Smooth muscle cell (in vitro differentiated cells): ENCODE measurements around the gene LSAMP. TPM values are rescaled to one million over a fixed set of nuclear protein-coding genes. Genes with fewer than 3 reads are reported as not detected.

ENCODE experiments used
- DNase-seq: peaks from one replicate; lab custom pipeline; 2025; ENCODE audit not compliant: unreplicated experiment; lab: John Stamatoyannopoulos, UW
- H2AFZ ChIP-seq: fragments of 200-600 bp; sonication (generic); 2 replicates; pipeline ENCODE4 v1.6.0; 2016; ENCODE audit warnings: antibody characterized with exemption, low read depth, mild to moderate bottlenecking
- H3F3A ChIP-seq: fragments of 200-600 bp; sonication (generic); 2 replicates; pipeline ENCODE4 v1.6.0; 2017; ENCODE audit warnings: antibody characterized with exemption, low read depth
- H3K27ac ChIP-seq: fragments of 200-600 bp; sonication (generic); 2 replicates; pipeline ENCODE4 v1.5.1; 2016; ENCODE audit warnings: low read depth, mild to moderate bottlenecking
- H3K27me3 ChIP-seq: fragments of 200-600 bp; sonication (generic); 2 replicates; pipeline ENCODE4 v1.6.1; 2016; ENCODE audit warnings: low read depth, mild to moderate bottlenecking
- H3K36me3 ChIP-seq: fragments of 200-600 bp; sonication (generic); 2 replicates; pipeline ENCODE4 v1.5.1; 2016; ENCODE audit warnings: low read depth
- H3K4me1 ChIP-seq: fragments of 200-600 bp; sonication (generic); 2 replicates; pipeline ENCODE4 v1.5.1; 2016; ENCODE audit warnings: low read depth
- H3K4me2 ChIP-seq: fragments of 200-600 bp; sonication (generic); 2 replicates; pipeline ENCODE4 v1.6.0; 2016; ENCODE audit warnings: mild to moderate bottlenecking
- H3K4me3 ChIP-seq: fragments of 200-600 bp; sonication (generic); 2 replicates; pipeline ENCODE4 v1.5.1; 2016; ENCODE audit warnings: mild to moderate bottlenecking
- H3K79me2 ChIP-seq: fragments of 200-600 bp; sonication (generic); 2 replicates; pipeline ENCODE4 v1.6.0; 2016; ENCODE audit warnings: low read depth, mild to moderate bottlenecking
- H3K9ac ChIP-seq: fragments of 200-600 bp; sonication (generic); 2 replicates; pipeline ENCODE4 v1.6.0; 2016; ENCODE audit warnings: low read depth
- H3K9me3 ChIP-seq: fragments of 200-600 bp; sonication (generic); replicated peaks from 2 replicates; pipeline ENCODE4 v1.5.1; 2016; ENCODE audit warnings: low read depth
- H4K20me1 ChIP-seq: fragments of 200-600 bp; sonication (generic); 2 replicates; pipeline ENCODE4 v1.6.0; 2016; ENCODE audit warnings: low read depth
- WGBS: methylation state at CpG from one replicate; pipeline ENCODE4 v1.1.7; 2016; ENCODE audit warnings: low lambda C conversion rate; 5-methylcytosine and 5-hydroxymethylcytosine counted together
- polyA plus RNA-seq: library from polyadenylated mRNA; unstranded; fragments of >200 nt; fragmentation: Nextera tagmentation; extraction: Ambion mirVana; gene quantifications from 2 replicates; pipeline ENCODE4 v1.2.1, GENCODE V29; 2016
- total RNA-seq: library from RNA; depleted of rRNA; stranded (reverse); fragments of >200 nt; gene quantifications from 2 replicates; pipeline ENCODE4 v1.2.3, GENCODE V29; 2014
- TF ChIP-seq, protein P1 (sequence below): fragments of 200-600 bp; sonication (generic); IDR thresholded peaks from 2 replicates; pipeline ENCODE4 v1.5.1; 2017; ENCODE audit warnings: borderline replicate concordance, mild to moderate bottlenecking, antibody characterized with exemption; ENCODE audit not compliant: insufficient read depth, poor library complexity, severe bottlenecking

LSAMP gene
- total and polyA plus RNA-seq, 2 experiments from 2014 or later: 11.2 to 13.6 TPM

DNA sequence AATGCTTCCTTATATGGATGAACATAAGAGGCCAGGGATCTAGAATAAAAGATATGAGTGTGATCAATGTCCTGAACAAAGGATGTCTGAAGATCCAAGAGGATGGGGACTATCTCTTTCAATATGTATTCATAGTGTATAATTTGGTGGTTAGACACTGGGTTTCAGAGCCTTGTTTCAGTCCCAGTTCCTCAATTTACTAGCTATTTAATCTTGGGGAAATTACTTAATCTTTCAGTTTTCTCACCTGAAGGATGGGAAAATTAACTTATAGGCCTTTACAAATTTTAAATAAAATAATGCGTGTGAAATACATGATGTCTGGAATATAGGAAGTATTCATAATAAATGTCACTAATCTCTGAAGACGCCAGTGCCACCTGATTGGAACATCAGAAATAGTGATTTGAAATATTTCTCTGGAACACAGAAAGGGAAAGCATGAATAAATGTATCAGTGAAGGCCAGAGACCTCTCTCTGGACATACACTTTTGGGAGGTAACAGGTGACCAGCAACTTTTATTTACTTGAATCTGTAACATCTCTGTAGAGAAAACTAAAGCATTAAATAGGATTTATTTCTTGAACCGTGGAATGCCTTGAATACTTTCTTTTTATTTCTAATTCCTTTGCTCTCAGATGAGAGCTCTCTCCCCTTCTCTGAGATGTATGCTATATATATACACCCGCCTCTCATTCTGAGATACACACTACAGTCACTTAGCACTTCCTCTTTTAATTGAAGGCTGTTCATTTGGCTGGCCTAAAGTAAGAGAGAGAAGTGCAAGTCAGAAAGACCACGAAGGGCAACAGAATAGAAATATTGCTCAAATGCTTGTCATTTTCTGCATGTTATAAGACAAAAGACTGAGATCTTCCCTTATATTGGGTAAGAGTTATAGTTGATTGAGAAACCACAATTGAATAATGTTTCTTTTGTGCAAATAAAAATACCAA is 407.1 kb downstream of the LSAMP start:
- Histone ChIP-seq H3K4me3 (no peak overlapping the region), H3K4me2 (no peak overlapping the region), H3K27ac (no peak overlapping the region), H3K9me3 (no peaks in the 10 kb centered on the region), H3F3A (no peaks in the 10 kb centered on the region), H3K79me2 (no peaks in the 10 kb centered on the region), H2AFZ (no peak overlapping the region), H3K9ac (no peak overlapping the region), H3K4me1 (no peaks in the 10 kb centered on the region), H4K20me1 (no peaks in the 10 kb centered on the region), H3K36me3 (no peaks in the 10 kb centered on the region), H3K27me3 (no peaks in the 10 kb centered on the region)
- DNase-seq: no peak
- WGBS: 95% methylated on average over 5 of the region's 5 CpGs
- TF ChIP-seq, protein P1, sequence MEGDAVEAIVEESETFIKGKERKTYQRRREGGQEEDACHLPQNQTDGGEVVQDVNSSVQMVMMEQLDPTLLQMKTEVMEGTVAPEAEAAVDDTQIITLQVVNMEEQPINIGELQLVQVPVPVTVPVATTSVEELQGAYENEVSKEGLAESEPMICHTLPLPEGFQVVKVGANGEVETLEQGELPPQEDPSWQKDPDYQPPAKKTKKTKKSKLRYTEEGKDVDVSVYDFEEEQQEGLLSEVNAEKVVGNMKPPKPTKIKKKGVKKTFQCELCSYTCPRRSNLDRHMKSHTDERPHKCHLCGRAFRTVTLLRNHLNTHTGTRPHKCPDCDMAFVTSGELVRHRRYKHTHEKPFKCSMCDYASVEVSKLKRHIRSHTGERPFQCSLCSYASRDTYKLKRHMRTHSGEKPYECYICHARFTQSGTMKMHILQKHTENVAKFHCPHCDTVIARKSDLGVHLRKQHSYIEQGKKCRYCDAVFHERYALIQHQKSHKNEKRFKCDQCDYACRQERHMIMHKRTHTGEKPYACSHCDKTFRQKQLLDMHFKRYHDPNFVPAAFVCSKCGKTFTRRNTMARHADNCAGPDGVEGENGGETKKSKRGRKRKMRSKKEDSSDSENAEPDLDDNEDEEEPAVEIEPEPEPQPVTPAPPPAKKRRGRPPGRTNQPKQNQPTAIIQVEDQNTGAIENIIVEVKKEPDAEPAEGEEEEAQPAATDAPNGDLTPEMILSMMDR: no peak

DNA sequence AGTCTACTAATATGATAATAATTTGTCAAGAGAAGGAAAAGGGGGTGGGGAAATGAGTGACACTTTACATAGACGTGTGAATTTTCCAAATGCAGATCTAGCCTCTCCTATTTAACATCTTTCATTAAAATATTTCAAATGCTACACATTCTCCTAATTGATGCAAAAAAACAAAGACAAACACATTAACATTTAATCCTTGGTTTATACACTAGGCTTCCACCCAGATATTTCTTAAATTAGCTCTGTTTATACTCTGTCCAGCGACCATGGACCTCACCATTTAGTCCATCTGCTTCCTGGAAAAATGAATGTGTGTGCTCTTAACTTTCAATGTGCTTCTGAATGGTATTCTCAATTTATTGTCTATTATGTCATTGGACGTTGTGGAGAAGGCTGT is 409.9 kb downstream of the LSAMP start:
- Histone ChIP-seq H3K36me3 (no peaks in the 10 kb centered on the region), H3F3A (no peaks in the 10 kb centered on the region), H2AFZ (no peak overlapping the region), H3K4me1 (no peaks in the 10 kb centered on the region), H3K27me3 (no peaks in the 10 kb centered on the region), H3K79me2 (no peaks in the 10 kb centered on the region), H4K20me1 (no peaks in the 10 kb centered on the region), H3K9me3 (no peaks in the 10 kb centered on the region), H3K27ac (no peak overlapping the region), H3K4me2 (no peak overlapping the region), H3K9ac (no peak overlapping the region), H3K4me3 (no peak overlapping the region)
- no peak for DNase-seq
- TF ChIP-seq, protein P1: no peak
- WGBS: 84% methylated on average over 3 of the region's 3 CpGs

DNA sequence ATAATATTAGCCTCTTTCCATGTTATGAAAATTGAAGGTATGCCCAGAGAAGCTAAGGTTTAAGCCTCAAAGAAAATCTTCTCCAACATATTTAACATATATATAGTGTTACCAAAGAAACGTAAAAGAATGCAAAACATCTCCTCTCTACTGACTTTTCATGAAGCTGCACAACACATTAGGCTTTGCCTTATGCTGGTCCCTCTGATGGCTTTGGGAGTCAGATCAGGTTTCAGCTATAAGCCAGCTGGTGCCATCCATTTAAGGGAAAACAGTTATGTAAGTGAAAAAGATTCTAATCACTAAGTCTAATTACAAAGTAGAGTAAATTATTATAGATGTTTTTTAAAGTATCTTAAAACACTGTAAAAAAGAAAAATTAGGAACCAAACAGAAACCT is 410.5 kb downstream of the LSAMP start:
- H2AFZ ChIP-seq: no peak overlapping the region
- no peak for DNase-seq
- 44% methylated on average over 1 of the region's 1 CpG for WGBS
- TF ChIP-seq, protein P1: no peak
- no peak overlapping the region for H3K9ac ChIP-seq
- no peak overlapping the region for H3K4me2 ChIP-seq
- no peaks in the 10 kb centered on the region for H3K9me3 ChIP-seq
- H3K4me3 ChIP-seq: no peak overlapping the region
- H3K27ac ChIP-seq: no peak overlapping the region
- H3F3A ChIP-seq: no peaks in the 10 kb centered on the region
- no peaks in the 10 kb centered on the region for H3K36me3 ChIP-seq
- H3K79me2 ChIP-seq: no peaks in the 10 kb centered on the region
- H3K4me1 ChIP-seq: no peaks in the 10 kb centered on the region
- H3K27me3 ChIP-seq: no peaks in the 10 kb centered on the region
- no peaks in the 10 kb centered on the region for H4K20me1 ChIP-seq

DNA sequence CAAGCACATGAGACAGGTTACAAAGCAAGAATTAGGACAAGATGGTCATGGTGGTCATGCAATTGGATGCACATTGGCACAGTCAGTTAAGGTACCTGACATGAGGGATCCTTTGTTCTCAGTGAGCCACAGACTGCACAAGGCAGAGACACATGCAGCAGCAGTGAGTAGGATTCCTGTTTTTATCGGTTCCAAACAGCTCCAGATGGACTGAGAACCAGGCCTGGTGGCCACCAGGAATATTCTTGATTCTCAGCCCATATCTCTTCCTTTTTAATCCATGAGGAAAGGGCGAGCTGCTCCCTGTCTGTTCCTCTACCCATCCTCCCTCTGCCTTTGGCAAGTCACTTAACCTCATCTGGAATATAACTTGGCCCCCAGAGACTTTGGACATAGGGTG is 411.2 kb downstream of the LSAMP start:
- Histone ChIP-seq H3F3A (no peaks in the 10 kb centered on the region), H3K36me3 (no peaks in the 10 kb centered on the region), H3K27ac (no peak overlapping the region), H3K79me2 (no peaks in the 10 kb centered on the region), H4K20me1 (no peaks in the 10 kb centered on the region), H2AFZ (no peak overlapping the region), H3K4me1 (no peaks in the 10 kb centered on the region), H3K9me3 (no peaks in the 10 kb centered on the region), H3K4me2 (no peak overlapping the region), H3K4me3 (no peak overlapping the region), H3K9ac (no peak overlapping the region), H3K27me3 (no peaks in the 10 kb centered on the region)
- TF ChIP-seq, protein P1: no peak
- 93% methylated on average over 2 of the region's 2 CpGs for WGBS
- DNase-seq: no peak
